CD4-positive, alpha-beta T cell (primary cell): Measurements from ENCODE around the gene UROS. TPM values are rescaled to one million over a fixed set of nuclear protein-coding genes. Genes with fewer than 3 reads are reported as not detected.

ENCODE experiments used
- ATAC-seq: fragments of 200-7000 bp; cut with Tn5 transposase; one replicate; pipeline ENCODE4 v1.10.0; 2022; ENCODE audit warnings: mild to moderate bottlenecking; ENCODE audit not compliant: poor library complexity
- CTCF ChIA-PET: fragments of 350-600 bp; sonication (Branson Sonifier 250); formaldehyde crosslinking; loops from one replicate; lab custom pipeline; 2021; ENCODE audit warnings: antibody characterized with exemption, inconsistent platforms; lab: Charles Lee
- POLR2A ChIA-PET: fragments of 350-600 bp; sonication (Branson Sonifier 250); formaldehyde crosslinking; loops from one replicate; lab custom pipeline; 2021; ENCODE audit warnings: antibody characterized with exemption, inconsistent platforms; lab: Charles Lee
- DNase-seq, 14 experiments: peaks; one replicate each; pipeline ENCODE4 v3.0.0-alpha.2; 2013 to 2020; ENCODE audit warnings: mixed read lengths in 2 of 14
- H3K27ac ChIP-seq, 2 donors: one replicate each; pipeline versions ENCODE4 v1.5.1 to v1.7.0; 2013; ENCODE audit warnings: low read length in 2 of 2, low read depth in 1 of 2, mild to moderate bottlenecking in 1 of 2
- H3K27me3 ChIP-seq, 2 experiments: 1 replicate in 1 of 2; 2 replicates in 1 of 2; pipeline versions ENCODE4 v1.6.1 to v1.7.0; 2013; ENCODE audit warnings: low read length in 2 of 2, control low read depth in 1 of 2, mild to moderate bottlenecking in 1 of 2, moderate library complexity in 1 of 2; ENCODE audit not compliant: insufficient read depth in 2 of 2, control insufficient read depth in 1 of 2
- H3K36me3 ChIP-seq: one replicate; pipeline ENCODE4 v1.6.1; 2013; ENCODE audit warnings: low read length, control low read depth; ENCODE audit not compliant: insufficient read depth
- H3K4me1 ChIP-seq: one replicate; pipeline ENCODE4 v1.6.1; 2013; ENCODE audit warnings: low read length, control low read depth; ENCODE audit not compliant: insufficient read depth
- H3K4me3 ChIP-seq: one replicate; pipeline ENCODE4 v1.5.1; 2013; ENCODE audit warnings: mild to moderate bottlenecking, low read length, moderate library complexity
- H3K9me3 ChIP-seq, 2 experiments: 1 replicate in 1 of 2; 2 replicates in 1 of 2; pipeline versions ENCODE4 v1.6.1 to v1.7.0; 2013; ENCODE audit warnings: low read length in 2 of 2, mild to moderate bottlenecking in 2 of 2, control low read depth in 1 of 2, moderate library complexity in 1 of 2; ENCODE audit not compliant: control insufficient read depth in 1 of 2, insufficient read depth in 1 of 2
- H3K27ac Mint-ChIP-seq: one replicate; pipeline ENCODE4 v1.8.0; 2020; ENCODE audit warnings: mixed read lengths
- H3K27me3 Mint-ChIP-seq: one replicate; pipeline ENCODE4 v1.8.0; 2021; ENCODE audit warnings: mixed read lengths
- H3K36me3 Mint-ChIP-seq: one replicate; pipeline ENCODE4 v1.8.0; 2021; ENCODE audit warnings: low read depth, mixed read lengths
- H3K4me1 Mint-ChIP-seq: one replicate; pipeline ENCODE4 v1.8.0; 2021; ENCODE audit warnings: low read depth, mixed read lengths
- H3K4me3 Mint-ChIP-seq: one replicate; pipeline ENCODE4 v1.8.0; 2020; ENCODE audit warnings: mild to moderate bottlenecking, mixed read lengths
- H3K9me3 Mint-ChIP-seq: one replicate; pipeline ENCODE4 v1.8.0; 2020; ENCODE audit warnings: mixed read lengths
- CTCF ChIP-seq: fragments of 200-600 bp; IDR thresholded peaks from one replicate; pipeline ENCODE4 v1.8.0; 2022; ENCODE audit warnings: antibody characterized with exemption, mild to moderate bottlenecking
- intact Hi-C, 2 experiments: fragments of 100-400 bp; cut with DNase I in 1 of 2; cut with micrococcal nuclease in 1 of 2; formaldehyde crosslinking; loops; one replicate each; pipeline versions ENCODE4 v1.15.1 to v1.9.0; 2023 to 2025; cut with DNase I, micrococcal nuclease
- polyA plus RNA-seq, 2 donors: library from polyadenylated mRNA; unstranded; fragments of 120-200 nt; gene quantifications; one replicate each; pipeline ENCODE4 v1.2.1, GENCODE V29; 2013
- total RNA-seq, 174 experiments: library from RNA in 2 of 174; stranded (reverse) in 2 of 174; gene quantifications; one replicate each; pipeline ENCODE4 v1.2.3 and lab custom pipeline; 2021 to 2026

The UROS gene
- total RNA-seq (10 to 100 TPM; 18.2 to 18.6 TPM), total RNA-seq (lab: John Stamatoyannopoulos, UW) (9.3 to 42.6 (median 31.2) reads per million in 172 experiments)
- polyA plus RNA-seq (2013, experiment 1 of 2) = 34.8 TPM
- 38.3 TPM for polyA plus RNA-seq (2013, experiment 2 of 2)

- Histone ChIP-seq H3K27ac (peak within 1 kb of the TSS; percentile 84 to 97), H3K4me3 (peak within 1 kb of the TSS; percentile 84), H3K27me3 (no peaks in the 10 kb centered on the region), H3K36me3 (peaks cover 18% of the 10 kb centered on the region), H3K4me1 (peaks cover 30% of the 10 kb centered on the region), H3K9me3 (no peaks in the 10 kb centered on the region)
- no peaks in the 10 kb centered on the region for H3K27me3 Mint-ChIP-seq
- intact Hi-C loops = loop anchor here (1.0 to 10.0 kb wide), 5 partner anchors 104 to 1361 kb away; partner anchors contain the start of genes EDRF1 (in 2 of the 2), ABRAXAS2 (in 1 of the 2) and LHPP (in 1 of the 2)
- no peaks in the 10 kb centered on the region for H3K9me3 Mint-ChIP-seq
- ATAC-seq (peak; percentile 85), DNase-seq (peak; percentile 83 to 97 (median 91))
- peak within 1 kb of the TSS; percentile 82 for H3K27ac Mint-ChIP-seq
- no peak for TF ChIP-seq CTCF
- peaks cover 31% of the 10 kb centered on the region for H3K4me1 Mint-ChIP-seq
- ChIA-PET CTCF (interaction anchor here (0.8 to 1.4 kb wide), 2 partner anchors 104 to 1434 kb away, joined by 3 read pairs; partner anchors contain the start of gene EDRF1), POLR2A (interaction anchor here (0.8 to 1.9 kb wide), 8 partner anchors 9 to 906 kb away, joined by 3 to 34 read pairs (median 4); partner anchors contain the start of gene EDRF1)
- peak within 1 kb of the TSS; percentile 91 for H3K4me3 Mint-ChIP-seq
- peaks cover 27% of the 10 kb centered on the region for H3K36me3 Mint-ChIP-seq
These were observed at the start of gene UROS, which contains the start of gene BCCIP for GRCh38 chr10:125822878-125823662. TSS of gene UROS (minus strand) at chr10:125823258. CDS start at chr10:125816499, 6,759 bp downstream. TSS of gene BCCIP (plus strand) at chr10:125823546. CDS start at chr10:125823558, 12 bp downstream.

DNA sequence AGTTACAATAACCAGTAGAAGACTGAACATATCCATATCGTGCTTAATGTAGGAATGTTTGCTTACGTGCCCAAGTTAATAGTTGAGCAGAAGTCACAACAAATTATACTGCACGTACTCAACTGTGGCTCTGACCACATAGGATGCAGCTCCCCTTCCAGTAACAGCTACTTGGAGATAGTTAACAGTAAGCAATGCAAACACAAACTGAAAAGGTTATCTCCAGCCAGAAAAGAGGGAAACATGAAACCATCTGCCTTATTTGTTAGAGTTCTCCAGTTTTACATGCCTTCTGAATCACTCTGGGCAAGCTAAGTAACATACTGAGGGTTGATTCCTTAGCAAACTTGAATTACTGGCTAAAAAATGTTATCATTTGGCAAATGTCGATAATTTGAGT lies 48.3 kb upstream of the UROS start:
- POLR2A ChIA-PET = no interaction called here
- Mint-ChIP-seq H3K27me3 (no peaks in the 10 kb centered on the region), H3K36me3 (peaks cover 10% of the 10 kb centered on the region), H3K4me1 (no peaks in the 10 kb centered on the region), H3K4me3 (no peak overlapping the region), H3K9me3 (peaks cover 3% of the 10 kb centered on the region), H3K27ac (no peak overlapping the region)
- intact Hi-C loops = no loop called here
- H3K27ac ChIP-seq = no peak overlapping the region
- H3K9me3 ChIP-seq = peaks cover 0 to 6% of the 10 kb centered on the region in 2 experiments
- no peak overlapping the region for H3K4me3 ChIP-seq
- peaks cover 6% of the 10 kb centered on the region for H3K36me3 ChIP-seq
- CTCF ChIA-PET = no interaction called here
- H3K27me3 ChIP-seq = no peaks in the 10 kb centered on the region
- TF ChIP-seq CTCF = no peak
- H3K4me1 ChIP-seq = no peaks in the 10 kb centered on the region
- no peak for DNase-seq
- no peak for ATAC-seq

DNA sequence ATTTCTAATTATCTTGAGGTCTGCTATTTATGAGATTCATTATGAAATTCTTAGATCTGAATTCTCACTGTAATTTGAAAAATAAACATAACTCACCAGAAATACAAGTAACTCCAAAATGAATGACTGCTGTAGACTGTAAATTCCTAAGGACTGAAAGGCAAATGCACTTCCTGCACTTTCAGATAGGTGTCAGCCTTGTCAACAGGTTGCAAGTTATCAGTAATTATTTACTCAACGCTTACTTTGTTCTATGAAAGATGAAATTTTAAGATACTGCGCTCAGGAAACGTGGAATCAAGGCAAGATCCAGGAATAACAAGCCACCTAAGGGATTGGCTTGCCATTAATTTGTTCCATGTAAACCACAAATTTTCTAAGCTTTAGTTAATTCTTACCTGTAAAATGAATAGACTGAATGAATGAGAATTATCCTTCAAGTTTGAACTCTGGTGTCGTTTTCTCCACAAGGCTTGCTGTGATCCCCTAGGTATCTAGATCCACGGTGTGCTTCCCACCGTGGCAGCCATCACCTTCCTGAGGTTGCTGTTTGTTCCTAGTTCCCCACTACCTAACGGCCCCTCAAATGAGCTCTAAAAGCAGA lies 45.4 kb upstream of the UROS start:
- Mint-ChIP-seq H3K36me3 (no peaks in the 10 kb centered on the region), H3K9me3 (no peaks in the 10 kb centered on the region), H3K4me3 (no peak overlapping the region), H3K27ac (no peak overlapping the region), H3K27me3 (no peaks in the 10 kb centered on the region), H3K4me1 (no peaks in the 10 kb centered on the region)
- no peak overlapping the region for H3K27ac ChIP-seq
- H3K9me3 ChIP-seq = no peaks in the 10 kb centered on the region
- H3K4me3 ChIP-seq = no peak overlapping the region
- ATAC-seq (no peak), DNase-seq (peak in 4 of 14 experiments; percentile 17 to 53 (median 34))
- intact Hi-C loops = loop anchor here (1.0 to 5.0 kb wide), 3 partner anchors 879 to 1986 kb away; no protein-coding TSS in a partner anchor
- no peaks in the 10 kb centered on the region for H3K27me3 ChIP-seq
- ChIA-PET POLR2A (interaction anchor here (0.6 kb wide), 1 partner anchor 454 kb away, joined by 3 read pairs; no protein-coding TSS in a partner anchor), CTCF (interaction anchor here (2.6 kb wide), 1 partner anchor 1986 kb away, joined by 8 read pairs; no protein-coding TSS in a partner anchor)
- H3K36me3 ChIP-seq = peaks cover 13% of the 10 kb centered on the region
- TF ChIP-seq CTCF = peak; percentile 89
- H3K4me1 ChIP-seq = no peaks in the 10 kb centered on the region
